ENCODE results near the gene ATG4C. TPM values are rescaled to one million over a fixed set of nuclear protein-coding genes. Genes with fewer than 3 reads are reported as not detected.

The ATG4C gene
- total RNA-seq, 1 donor: 6.4 TPM

DNA sequence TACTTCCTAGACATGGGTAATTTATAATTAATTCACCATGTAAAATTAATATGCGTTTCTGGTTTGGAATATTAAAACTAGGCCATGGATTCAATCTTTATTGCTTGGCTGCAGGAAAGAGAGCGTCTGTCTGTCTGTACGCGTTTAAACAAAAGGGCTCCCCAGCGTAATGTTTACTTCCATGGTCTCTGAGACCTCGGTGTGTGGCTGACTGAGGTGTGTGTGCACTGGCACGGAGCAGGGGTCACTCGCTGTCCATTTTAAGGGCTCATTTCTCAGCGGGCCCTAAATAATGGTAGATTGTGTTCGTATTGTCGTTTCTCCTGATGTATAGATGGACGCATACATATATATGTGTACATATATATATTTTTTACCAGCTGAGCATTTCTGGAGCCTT is 119.6 kb downstream of the ATG4C start:
- no peaks in the 10 kb centered on the region for H3K9me3 ChIP-seq (ENCODE audit: low read depth, low read length)
- no peaks in the 10 kb centered on the region for H3K4me1 ChIP-seq (ENCODE audit: insufficient read depth, low read length)
- no peaks in the 10 kb centered on the region for H3K27me3 ChIP-seq (ENCODE audit: insufficient read depth, low read length)
- no peak overlapping the region for H3K4me3 ChIP-seq (ENCODE audit: low read length)

DNA sequence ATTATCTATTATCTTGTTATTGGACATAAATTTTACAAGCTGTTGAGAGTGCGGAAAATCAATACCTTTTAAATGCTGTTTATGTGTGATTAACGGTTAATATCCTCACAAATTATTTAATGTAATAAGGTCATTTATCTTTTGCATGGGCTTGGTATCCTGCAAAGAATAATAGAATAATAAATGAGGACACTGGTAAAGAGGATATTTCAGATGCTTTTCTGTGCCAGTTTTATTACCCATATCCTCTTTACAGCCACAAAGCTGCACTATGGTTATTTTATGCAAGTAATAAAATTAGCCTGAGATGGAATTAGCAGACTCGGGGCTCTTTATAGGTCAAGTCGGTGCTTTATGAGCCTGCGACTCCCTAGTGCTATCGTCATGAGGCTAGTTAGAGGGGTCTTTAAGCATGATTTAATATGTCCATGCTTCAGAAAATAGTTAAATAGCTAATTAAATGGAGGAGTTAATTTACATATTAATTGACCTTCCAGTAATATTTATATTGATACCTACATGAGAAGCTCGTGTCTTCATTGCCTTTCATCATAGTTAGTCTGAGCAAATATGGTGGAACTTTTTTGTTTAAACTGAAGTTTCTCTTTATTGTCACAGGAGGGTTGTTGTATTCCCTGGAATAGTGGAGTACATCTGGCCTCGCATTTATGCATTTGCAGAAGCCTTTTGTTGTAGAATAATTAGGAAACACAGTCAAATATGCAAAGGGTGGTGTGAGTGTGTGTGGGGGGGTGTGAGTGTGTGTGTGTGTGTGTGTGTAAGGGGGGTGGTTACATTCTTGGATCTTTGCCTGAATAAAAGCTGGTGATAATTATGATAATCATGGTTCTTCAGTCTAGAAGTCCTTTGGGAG is 120.3 kb downstream of the ATG4C start:
- no peaks in the 10 kb centered on the region for H3K9me3 ChIP-seq (ENCODE audit: low read depth, low read length)
- H3K4me1 ChIP-seq (ENCODE audit: insufficient read depth, low read length): no peaks in the 10 kb centered on the region
- no peaks in the 10 kb centered on the region for H3K27me3 ChIP-seq (ENCODE audit: insufficient read depth, low read length)
- H3K4me3 ChIP-seq (ENCODE audit: low read length): no peak overlapping the region

DNA sequence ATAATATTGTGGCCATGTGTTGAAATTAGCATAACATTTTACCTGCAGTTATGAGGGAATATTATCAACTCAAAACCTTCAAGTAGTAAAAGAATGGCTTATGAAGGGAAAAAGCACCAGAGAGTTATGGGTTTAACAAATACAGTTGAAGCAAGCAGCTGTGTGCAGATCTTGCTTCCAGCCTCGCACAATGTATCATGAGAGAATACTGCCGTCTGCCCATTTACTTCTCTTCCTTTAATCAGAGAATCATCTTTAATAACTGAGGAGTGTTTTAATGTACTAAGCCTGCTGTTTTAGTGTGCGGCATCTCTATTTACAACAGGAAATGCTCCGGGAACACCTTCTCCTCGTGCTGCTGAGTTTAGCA is 120.9 kb downstream of the ATG4C start:
- Histone ChIP-seq H3K4me3 (ENCODE audit: low read length) (no peak overlapping the region), H3K27me3 (ENCODE audit: insufficient read depth, low read length) (no peaks in the 10 kb centered on the region), H3K4me1 (ENCODE audit: insufficient read depth, low read length) (no peaks in the 10 kb centered on the region), H3K9me3 (ENCODE audit: low read depth, low read length) (no peaks in the 10 kb centered on the region)

DNA sequence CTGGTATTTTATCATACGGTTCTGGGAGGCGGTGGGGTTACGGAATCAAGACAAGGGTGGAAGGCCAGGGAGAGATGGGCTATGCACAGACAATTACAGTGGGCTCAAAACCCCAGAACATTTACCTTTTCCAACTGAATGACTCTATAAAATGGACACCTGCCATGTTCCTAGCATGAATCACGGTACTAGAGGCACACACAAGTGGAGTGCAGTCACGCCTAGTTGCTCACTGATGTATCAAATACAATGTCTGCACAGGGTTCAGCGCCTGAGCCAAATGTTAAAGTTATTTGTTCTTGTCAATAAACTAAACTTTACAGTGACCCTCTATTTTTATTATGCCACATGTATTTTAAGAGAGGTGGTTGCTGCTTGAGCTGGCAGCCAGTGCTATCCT is 121.4 kb downstream of the ATG4C start:
- Histone ChIP-seq H3K4me3 (ENCODE audit: low read length) (no peak overlapping the region), H3K4me1 (ENCODE audit: insufficient read depth, low read length) (no peaks in the 10 kb centered on the region), H3K27me3 (ENCODE audit: insufficient read depth, low read length) (no peaks in the 10 kb centered on the region), H3K9me3 (ENCODE audit: low read depth, low read length) (no peaks in the 10 kb centered on the region)

DNA sequence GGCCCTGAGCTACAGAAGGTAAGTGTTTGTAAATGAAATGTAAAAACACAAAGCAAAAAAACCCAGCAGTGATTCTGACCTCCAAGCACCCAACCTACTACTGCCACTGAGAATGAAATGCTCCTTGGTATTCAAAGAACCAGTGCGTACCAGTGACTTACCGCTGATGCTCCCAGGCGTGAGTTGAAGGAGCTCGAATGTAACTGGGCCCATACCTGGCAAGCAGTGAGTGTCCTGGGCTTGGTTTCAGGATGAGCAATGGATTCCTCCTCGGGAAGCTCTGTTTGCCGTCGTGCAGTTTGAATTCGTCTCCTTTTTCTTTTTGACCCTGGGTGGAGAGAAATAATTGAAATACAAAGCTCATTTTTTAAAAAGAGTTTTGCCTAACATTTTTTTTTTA is 121.9 kb downstream of the ATG4C start:
- Histone ChIP-seq H3K4me1 (ENCODE audit: insufficient read depth, low read length) (no peaks in the 10 kb centered on the region), H3K9me3 (ENCODE audit: low read depth, low read length) (no peaks in the 10 kb centered on the region), H3K4me3 (ENCODE audit: low read length) (no peak overlapping the region), H3K27me3 (ENCODE audit: insufficient read depth, low read length) (no peaks in the 10 kb centered on the region)

DNA sequence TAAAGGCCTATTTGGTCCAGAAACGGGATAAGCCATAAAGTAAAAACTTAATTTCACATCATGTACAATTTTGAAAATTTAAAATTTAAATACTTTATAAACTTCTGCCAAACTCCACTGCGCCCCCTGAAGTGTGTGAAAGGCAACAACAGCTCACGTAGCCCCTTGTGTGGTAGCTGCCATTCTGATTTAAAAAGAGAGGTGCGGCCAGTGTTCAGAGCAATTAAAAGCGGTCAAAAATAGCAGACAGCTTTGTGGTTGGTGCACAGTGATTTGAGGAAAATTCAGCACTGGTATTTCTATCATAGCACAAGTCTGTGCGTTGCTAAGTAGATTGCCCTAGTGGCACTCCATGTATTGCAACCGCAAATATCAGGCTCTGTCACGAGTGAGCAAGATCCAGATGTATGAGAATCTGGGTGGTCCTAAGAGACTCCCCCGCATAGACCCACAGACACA is 122.5 kb downstream of the ATG4C start:
- Histone ChIP-seq H3K4me1 (ENCODE audit: insufficient read depth, low read length) (no peaks in the 10 kb centered on the region), H3K9me3 (ENCODE audit: low read depth, low read length) (no peaks in the 10 kb centered on the region), H3K4me3 (ENCODE audit: low read length) (no peak overlapping the region), H3K27me3 (ENCODE audit: insufficient read depth, low read length) (no peaks in the 10 kb centered on the region)

DNA sequence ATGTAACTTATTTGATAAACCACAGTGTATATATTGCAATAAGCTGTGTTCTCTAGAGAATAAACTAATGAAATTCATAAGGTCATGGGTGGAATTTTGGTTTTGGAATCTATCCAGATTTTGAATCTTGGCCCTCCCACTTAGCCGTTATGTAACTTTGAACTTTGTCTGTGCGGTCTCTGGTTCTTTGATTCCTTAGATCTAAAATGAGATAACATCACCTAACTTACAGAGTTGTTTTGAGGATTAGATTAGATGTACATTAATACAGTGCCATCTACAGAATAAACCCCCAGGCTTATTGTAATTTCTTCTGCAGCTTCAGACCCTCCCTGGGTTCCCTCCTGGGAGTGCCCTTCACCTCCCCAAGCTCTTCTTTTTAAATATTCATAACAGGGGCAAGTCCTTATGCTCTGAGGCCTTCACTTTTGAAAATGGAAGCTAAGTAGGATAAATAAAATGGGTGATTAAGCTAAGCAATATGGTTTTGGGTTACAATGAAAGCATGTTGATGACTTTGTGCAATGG is 124.3 kb downstream of the ATG4C start:
- no peaks in the 10 kb centered on the region for H3K9me3 ChIP-seq (ENCODE audit: low read depth, low read length)
- H3K4me3 ChIP-seq (ENCODE audit: low read length): no peak overlapping the region
- no peaks in the 10 kb centered on the region for H3K4me1 ChIP-seq (ENCODE audit: insufficient read depth, low read length)
- H3K27me3 ChIP-seq (ENCODE audit: insufficient read depth, low read length): no peaks in the 10 kb centered on the region

DNA sequence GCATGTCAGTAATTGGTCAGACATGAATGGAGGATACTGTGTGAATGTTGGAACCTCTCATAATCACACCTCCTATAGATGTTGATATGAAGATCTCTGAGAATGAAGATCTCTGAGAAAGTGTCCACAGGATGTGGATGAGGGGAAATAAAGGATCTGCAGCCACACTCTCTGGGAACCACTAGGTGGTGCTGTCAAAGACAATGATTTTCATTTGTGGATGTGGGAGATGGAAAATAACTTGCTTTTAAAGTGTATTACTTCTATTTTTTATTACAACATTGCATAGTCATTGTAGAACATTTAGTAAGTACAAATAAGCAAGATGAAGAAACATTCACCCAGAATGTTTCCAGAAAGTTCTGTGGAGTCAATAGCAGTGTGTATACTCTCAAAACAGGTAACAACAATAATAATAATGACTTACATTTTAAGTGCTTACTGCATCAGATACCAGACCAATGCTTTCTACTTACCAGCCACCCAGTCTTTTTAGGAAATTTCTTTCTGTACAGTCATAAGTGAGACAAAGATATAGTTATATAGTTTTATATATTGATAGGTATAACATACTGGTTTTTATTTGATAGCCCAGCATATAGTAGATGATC is 128.2 kb downstream of the ATG4C start:
- Histone ChIP-seq H3K27me3 (ENCODE audit: insufficient read depth, low read length) (no peaks in the 10 kb centered on the region), H3K4me3 (ENCODE audit: low read length) (no peak overlapping the region), H3K4me1 (ENCODE audit: insufficient read depth, low read length) (no peaks in the 10 kb centered on the region), H3K9me3 (ENCODE audit: low read depth, low read length) (no peaks in the 10 kb centered on the region)

Other genes with a start within 250 kb of the ATG4C start
- not detected for gene ANGPTL3, start 186.6 kb upstream of the ATG4C start, total RNA-seq
- gene DOCK7, start 95.7 kb upstream of the ATG4C start, total RNA-seq: 15.5 TPM

All from mononuclear cell (primary cell).